Spinal cord (tissue), 10 donors: Measurements from ENCODE around the gene CSF3R. TPM values are rescaled to one million over a fixed set of nuclear protein-coding genes. Genes with fewer than 3 reads are reported as not detected.

Source experiments
- DNase-seq, 6 donors: peaks; one replicate each; pipeline versions ENCODE4 v3.0.0 to v3.0.0-alpha.2; 2013 to 2015; ENCODE audit warnings: low spot score in 6 of 6, low read depth in 4 of 6
- H3K27ac ChIP-seq: one replicate; pipeline ENCODE4 v1.5.1; 2013; ENCODE audit warnings: low read depth, low read length, control low read depth
- H3K27me3 ChIP-seq: one replicate; pipeline ENCODE4 v1.6.1; 2013; ENCODE audit warnings: low read length; ENCODE audit not compliant: control insufficient read depth, insufficient read depth
- H3K36me3 ChIP-seq: one replicate; pipeline ENCODE4 v1.6.1; 2013; ENCODE audit warnings: low read length; ENCODE audit not compliant: control insufficient read depth, insufficient read depth
- H3K4me1 ChIP-seq: one replicate; pipeline ENCODE4 v1.6.1; 2013; ENCODE audit warnings: low read length; ENCODE audit not compliant: control insufficient read depth, insufficient read depth
- H3K4me3 ChIP-seq: one replicate; pipeline ENCODE4 v1.5.1; 2013; ENCODE audit warnings: low read depth, low read length, control low read depth
- H3K9me3 ChIP-seq: one replicate; pipeline ENCODE4 v1.6.1; 2013; ENCODE audit warnings: low read length; ENCODE audit not compliant: control insufficient read depth, insufficient read depth
- WGBS: methylation state at CpG from one replicate; pipeline ENCODE4 v1.1.5; 2013; ENCODE audit warnings: missing lambda C conversion rate; ENCODE audit not compliant: insufficient coverage; 5-methylcytosine and 5-hydroxymethylcytosine counted together
- polyA plus RNA-seq, 2 donors: library from polyadenylated mRNA; unstranded; fragments of 120-200 nt; gene quantifications; one replicate each; pipeline ENCODE4 v1.2.1, GENCODE V29; 2013; ENCODE audit not compliant: insufficient read length in 2 of 2
- small RNA-seq: library from RNA; depleted of rRNA; stranded (forward); fragments of <200 nt; gene quantifications from one replicate; pipeline ENCODE3, GENCODE V24; 2014; ENCODE audit warnings: low replicate concordance
- total RNA-seq, 2 donors: library from RNA; depleted of rRNA in 1 of 2; stranded (reverse); fragments of 120-200 nt in 1 of 2; fragments of >200 nt in 1 of 2; gene quantifications; one replicate each; pipeline versions ENCODE4 v1.2.3 to v1.2.4, GENCODE V29; 2013 to 2014
- donor health status: healthy.

Gene CSF3R
- total and polyA plus RNA-seq, 4 donors = 6.8 to 19.7 (median 15.6) TPM

DNA sequence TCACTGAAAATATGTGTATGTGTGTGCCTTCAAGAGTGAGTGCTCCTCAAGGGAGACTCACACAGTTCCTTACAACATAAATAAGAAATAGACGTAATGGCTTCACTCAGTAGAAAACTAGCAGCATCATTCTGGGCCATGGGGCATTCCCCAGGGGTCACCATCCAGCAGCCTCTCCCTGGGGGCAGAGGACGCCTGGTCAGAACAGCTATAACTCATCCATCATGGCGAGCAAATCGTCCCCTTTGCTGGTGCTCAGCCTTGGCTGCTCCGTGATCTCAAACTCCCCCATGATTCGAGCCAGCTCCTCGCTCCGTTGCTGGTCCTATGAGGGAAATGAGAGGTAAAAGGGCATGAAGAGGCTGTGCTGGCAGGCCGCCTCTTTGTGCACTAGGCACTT lies 64.8 kb downstream of the CSF3R start:
- H3K4me3 ChIP-seq = no peak overlapping the region
- no peak overlapping the region for H3K27ac ChIP-seq
- 93% methylated on average over 7 of the region's 9 CpGs for WGBS
- H3K27me3 ChIP-seq = no peaks in the 10 kb centered on the region
- no peaks in the 10 kb centered on the region for H3K9me3 ChIP-seq
- DNase-seq = no peak
- peaks cover 29% of the 10 kb centered on the region for H3K36me3 ChIP-seq
- no peaks in the 10 kb centered on the region for H3K4me1 ChIP-seq

Small RNAs within 50 kb of the gene (small RNA-seq; reads per million reads assigned to genes)
- gene SNORA63C = 0.61 reads per million, percentile 64 among the genes with 10 or more reads in this experiment

Other genes with a start within 250 kb of the CSF3R start
- 1 to 10 TPM; 2.5 to 6.9 TPM for gene SH3D21, start 176.5 kb downstream of the CSF3R start, total RNA-seq
- 10 to 100 TPM in 1 of 2 donors, 1 to 10 TPM in 1; 8.0 to 10.7 TPM for gene SH3D21, start 176.5 kb downstream of the CSF3R start, polyA plus RNA-seq
- gene EVA1B, start 159.3 kb downstream of the CSF3R start, total RNA-seq = 10 to 100 TPM in 1 of 2 donors, 1 to 10 TPM in 1; 8.0 to 67.6 TPM
- gene EVA1B, start 159.3 kb downstream of the CSF3R start, polyA plus RNA-seq = 10 to 100 TPM; 21.4 to 28.5 TPM
- gene STK40, start 97.0 kb downstream of the CSF3R start, total RNA-seq = 10 to 100 TPM; 11.2 to 20.1 TPM
- 10 to 100 TPM; 36.5 to 37.5 TPM for gene STK40, start 97.0 kb downstream of the CSF3R start, polyA plus RNA-seq
- gene LSM10, start 85.0 kb downstream of the CSF3R start, total RNA-seq = 1 to 10 TPM; 7.6 to 8.4 TPM
- gene LSM10, start 85.0 kb downstream of the CSF3R start, polyA plus RNA-seq = 10 to 100 TPM; 47.1 to 56.5 TPM
- gene OSCP1, start 32.5 kb downstream of the CSF3R start, total RNA-seq = 10 to 100 TPM; 21.5 to 27.9 TPM
- 10 to 100 TPM; 20.0 to 23.8 TPM for gene OSCP1, start 32.5 kb downstream of the CSF3R start, polyA plus RNA-seq
- gene MRPS15, start 18.5 kb downstream of the CSF3R start, total RNA-seq = 10 to 100 TPM; 24.7 to 47.4 TPM
- 10 to 100 TPM; 57.7 to 59.7 TPM for gene MRPS15, start 18.5 kb downstream of the CSF3R start, polyA plus RNA-seq